Gastroesophageal sphincter (tissue), 3 donors: Measurements from ENCODE around the gene CD37.

Experiments
- POLR2AphosphoS5 ChIP-seq: sonication (generic); formaldehyde crosslinking; IDR thresholded peaks from one replicate; pipeline ENCODE4 v1.6.1; 2017; ENCODE audit warnings: antibody characterized with exemption
- TF ChIP-seq, protein P1 (sequence below), 4 experiments: fragments of 200-600 bp in 2 of 4; fragments of 450-650 bp in 2 of 4; sonication (generic) in 1 of 4; IDR thresholded peaks; one replicate each; pipeline ENCODE4 v1.5.1; 2017 to 2019; ENCODE audit warnings: antibody characterized with exemption in 4 of 4, mild to moderate bottlenecking in 2 of 4, moderate library complexity in 2 of 4

DNA sequence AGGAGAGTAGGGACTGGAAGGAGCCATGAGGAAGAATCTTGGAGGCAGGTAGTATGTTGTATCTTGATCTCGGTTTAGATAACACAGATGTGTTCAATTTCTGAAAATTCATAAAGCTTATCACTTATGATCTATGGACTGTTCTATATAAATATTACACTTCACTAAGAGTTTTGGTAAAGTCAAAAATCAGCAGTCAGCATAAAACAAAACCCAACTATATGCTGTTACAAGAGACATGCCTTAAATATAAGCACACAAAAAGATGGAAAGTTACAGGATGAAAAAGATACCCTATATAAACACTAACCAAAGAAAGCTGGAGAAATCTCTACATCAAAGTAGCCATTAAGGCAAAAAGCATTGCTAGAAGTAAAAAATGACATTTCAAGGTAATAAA is 48.4 kb downstream of the CD37 start:
- TF ChIP-seq POLR2AphosphoS5, result no peak
- TF ChIP-seq, protein P1, sequence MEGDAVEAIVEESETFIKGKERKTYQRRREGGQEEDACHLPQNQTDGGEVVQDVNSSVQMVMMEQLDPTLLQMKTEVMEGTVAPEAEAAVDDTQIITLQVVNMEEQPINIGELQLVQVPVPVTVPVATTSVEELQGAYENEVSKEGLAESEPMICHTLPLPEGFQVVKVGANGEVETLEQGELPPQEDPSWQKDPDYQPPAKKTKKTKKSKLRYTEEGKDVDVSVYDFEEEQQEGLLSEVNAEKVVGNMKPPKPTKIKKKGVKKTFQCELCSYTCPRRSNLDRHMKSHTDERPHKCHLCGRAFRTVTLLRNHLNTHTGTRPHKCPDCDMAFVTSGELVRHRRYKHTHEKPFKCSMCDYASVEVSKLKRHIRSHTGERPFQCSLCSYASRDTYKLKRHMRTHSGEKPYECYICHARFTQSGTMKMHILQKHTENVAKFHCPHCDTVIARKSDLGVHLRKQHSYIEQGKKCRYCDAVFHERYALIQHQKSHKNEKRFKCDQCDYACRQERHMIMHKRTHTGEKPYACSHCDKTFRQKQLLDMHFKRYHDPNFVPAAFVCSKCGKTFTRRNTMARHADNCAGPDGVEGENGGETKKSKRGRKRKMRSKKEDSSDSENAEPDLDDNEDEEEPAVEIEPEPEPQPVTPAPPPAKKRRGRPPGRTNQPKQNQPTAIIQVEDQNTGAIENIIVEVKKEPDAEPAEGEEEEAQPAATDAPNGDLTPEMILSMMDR (IDR thresholded peaks at IDR 0.05), result no peak
